Left ventricle myocardium inferior (tissue), 1 donor: ENCODE measurements around the gene RAPGEF1. TPM values are rescaled to one million over a fixed set of nuclear protein-coding genes. Genes with fewer than 3 reads are reported as not detected.

Experiments
- DNase-seq: peaks from one replicate; pipeline ENCODE4 v3.0.0-alpha.2; 2020
- H3K27ac ChIP-seq: fragments of 200-600 bp; replicated peaks from 2 replicates; pipeline ENCODE4 v1.8.0; 2021
- H3K27me3 ChIP-seq: fragments of 200-600 bp; 2 replicates; pipeline ENCODE4 v1.8.0; 2021; ENCODE audit warnings: low read depth
- H3K36me3 ChIP-seq: fragments of 200-600 bp; 2 replicates; pipeline ENCODE4 v1.8.0; 2021
- H3K4me1 ChIP-seq: fragments of 200-600 bp; 2 replicates; pipeline ENCODE4 v1.8.0; 2021
- H3K4me3 ChIP-seq: fragments of 200-600 bp; 2 replicates; pipeline ENCODE4 v1.8.0; 2021; ENCODE audit warnings: mild to moderate bottlenecking, moderate library complexity
- H3K9me3 ChIP-seq: fragments of 200-600 bp; replicated peaks from 2 replicates; pipeline ENCODE4 v1.8.0; 2021
- intact Hi-C: fragments of 100-400 bp; cut with micrococcal nuclease; formaldehyde crosslinking; loops from one replicate; pipeline ENCODE4 v1.11.0; 2022
- total RNA-seq: library from RNA; stranded (reverse); fragmentation: NEBNext Ultra II Directional; extraction: Animal tissue kit (Norgen Biotek cat#: 25700); gene quantifications from one replicate; pipeline ENCODE4 v1.2.1, GENCODE V29; 2021
- TF ChIP-seq, protein P1 (sequence below): fragments of 200-600 bp; IDR thresholded peaks from 2 replicates; pipeline ENCODE4 v1.8.0; 2021; ENCODE audit warnings: antibody characterized with exemption, mild to moderate bottlenecking, borderline replicate concordance
- donor health status: DM: no; HTN: yes; CAD: no; lungs with severe emphysema.

RAPGEF1 gene
- total RNA-seq, 1 donor from 2014 or later = 95.9 TPM

DNA sequence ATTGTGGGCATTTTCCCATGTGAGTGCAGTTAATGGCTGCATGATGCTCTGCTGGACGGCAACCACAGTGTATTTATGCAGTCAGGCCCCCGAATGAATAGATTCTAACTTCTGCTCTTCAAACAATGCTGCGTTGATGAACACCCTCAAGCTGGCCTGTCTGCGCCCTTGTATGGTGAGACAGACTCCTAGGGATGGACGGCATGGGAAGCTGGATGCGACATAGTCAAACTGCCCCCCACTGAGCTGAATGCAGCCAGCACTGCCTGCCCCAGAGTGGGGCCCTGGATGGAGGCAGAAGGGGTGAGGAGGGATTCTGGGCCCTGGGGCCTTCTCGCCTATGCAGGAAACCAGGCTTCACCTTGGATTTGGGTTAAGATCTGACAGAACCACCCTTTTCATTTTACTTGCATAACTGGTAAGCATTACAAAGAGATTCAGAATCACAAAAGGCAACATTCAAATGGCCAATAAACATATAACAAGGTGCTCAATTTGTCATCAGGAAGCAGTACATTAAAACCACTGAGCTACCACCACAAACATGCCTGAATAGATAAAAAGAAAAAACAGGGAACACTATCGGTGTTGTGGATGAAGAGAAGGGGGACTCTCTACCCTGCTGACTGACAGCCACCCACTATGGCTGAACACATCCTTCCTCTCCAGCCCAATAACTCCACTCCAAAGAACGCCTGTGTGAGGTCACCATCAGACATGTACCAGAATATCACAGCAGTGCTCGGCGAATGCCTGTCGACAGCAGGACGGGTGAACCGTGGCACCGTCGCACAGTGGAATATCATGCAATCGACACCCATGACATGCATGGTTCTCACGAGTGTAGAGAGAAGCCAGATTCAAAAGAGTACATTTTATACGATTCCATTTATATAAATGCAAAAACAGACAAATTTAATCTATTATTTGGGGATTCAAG, 79.1 kb downstream of the RAPGEF1 start:
- H3K4me3 ChIP-seq = no peak overlapping the region
- TF ChIP-seq, protein P1, sequence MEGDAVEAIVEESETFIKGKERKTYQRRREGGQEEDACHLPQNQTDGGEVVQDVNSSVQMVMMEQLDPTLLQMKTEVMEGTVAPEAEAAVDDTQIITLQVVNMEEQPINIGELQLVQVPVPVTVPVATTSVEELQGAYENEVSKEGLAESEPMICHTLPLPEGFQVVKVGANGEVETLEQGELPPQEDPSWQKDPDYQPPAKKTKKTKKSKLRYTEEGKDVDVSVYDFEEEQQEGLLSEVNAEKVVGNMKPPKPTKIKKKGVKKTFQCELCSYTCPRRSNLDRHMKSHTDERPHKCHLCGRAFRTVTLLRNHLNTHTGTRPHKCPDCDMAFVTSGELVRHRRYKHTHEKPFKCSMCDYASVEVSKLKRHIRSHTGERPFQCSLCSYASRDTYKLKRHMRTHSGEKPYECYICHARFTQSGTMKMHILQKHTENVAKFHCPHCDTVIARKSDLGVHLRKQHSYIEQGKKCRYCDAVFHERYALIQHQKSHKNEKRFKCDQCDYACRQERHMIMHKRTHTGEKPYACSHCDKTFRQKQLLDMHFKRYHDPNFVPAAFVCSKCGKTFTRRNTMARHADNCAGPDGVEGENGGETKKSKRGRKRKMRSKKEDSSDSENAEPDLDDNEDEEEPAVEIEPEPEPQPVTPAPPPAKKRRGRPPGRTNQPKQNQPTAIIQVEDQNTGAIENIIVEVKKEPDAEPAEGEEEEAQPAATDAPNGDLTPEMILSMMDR = no peak
- no peaks in the 10 kb centered on the region for H3K9me3 ChIP-seq
- no peak for DNase-seq
- H3K27ac ChIP-seq = peak overlapping the region; percentile 16
- intact Hi-C loops = no loop called here
- H3K4me1 ChIP-seq = peaks cover 97% of the 10 kb centered on the region
- H3K36me3 ChIP-seq = no peaks in the 10 kb centered on the region
- no peaks in the 10 kb centered on the region for H3K27me3 ChIP-seq

DNA sequence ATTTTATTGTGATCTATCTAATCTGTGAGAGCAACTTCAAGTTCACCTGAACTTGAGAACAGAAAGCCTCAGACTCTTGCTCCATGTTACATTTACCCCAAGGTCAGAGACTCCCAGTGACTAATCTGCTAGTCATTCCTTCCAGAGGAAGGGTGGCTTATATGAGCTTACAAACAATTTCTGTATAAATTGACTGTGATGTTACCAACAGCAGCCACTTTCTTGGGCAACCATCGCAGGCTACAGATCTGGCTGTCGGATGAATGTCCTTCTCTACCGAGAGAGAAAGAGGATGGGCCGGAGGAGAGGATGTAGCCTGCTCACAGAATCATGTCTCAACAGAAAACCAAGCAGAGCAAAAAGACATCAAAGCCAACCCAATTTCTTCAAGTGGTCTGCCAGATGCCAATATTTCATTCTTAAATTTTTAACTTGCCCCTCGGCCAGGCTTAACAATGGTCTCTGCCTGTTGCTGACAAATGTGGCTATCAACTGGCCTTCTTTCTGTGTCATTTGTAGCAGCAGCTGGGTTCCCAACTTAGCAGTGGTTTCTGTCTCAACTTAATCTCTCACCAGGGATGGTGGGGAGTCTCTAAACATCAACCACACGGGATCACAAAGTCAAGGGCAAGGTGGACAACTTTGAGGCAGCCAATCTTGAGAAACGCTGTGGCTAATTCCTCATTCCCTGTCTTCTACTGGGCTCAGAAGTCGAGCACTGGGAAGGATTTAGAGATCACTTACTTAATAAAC, 81.3 kb downstream of the RAPGEF1 start:
- H3K36me3 ChIP-seq = no peaks in the 10 kb centered on the region
- DNase-seq = no peak
- H3K4me1 ChIP-seq = peaks cover 97% of the 10 kb centered on the region
- TF ChIP-seq, protein P1 = no peak
- no peaks in the 10 kb centered on the region for H3K9me3 ChIP-seq
- H3K27ac ChIP-seq = peak overlapping the region; percentile 56
- H3K27me3 ChIP-seq = no peaks in the 10 kb centered on the region
- intact Hi-C loops = no loop called here
- H3K4me3 ChIP-seq = no peak overlapping the region

DNA sequence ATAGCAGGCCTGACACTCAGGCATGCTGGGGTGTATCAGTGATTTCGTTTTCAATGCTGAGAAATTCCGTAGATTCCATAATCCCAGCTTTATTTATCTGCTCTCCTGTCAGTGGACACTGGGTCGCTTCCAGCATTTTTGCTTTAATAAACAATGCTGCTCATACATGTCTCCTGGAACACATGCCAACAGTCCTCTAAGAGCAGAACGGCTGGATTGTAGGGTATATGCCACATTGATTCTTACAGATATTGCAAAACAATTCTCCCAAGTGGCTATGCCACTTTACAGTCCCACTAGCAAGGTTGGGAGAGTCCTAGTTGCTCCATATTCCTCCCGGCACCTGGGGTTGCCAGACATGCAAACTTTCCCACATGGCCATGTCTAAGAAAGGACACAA, 81.9 kb downstream of the RAPGEF1 start:
- Histone ChIP-seq H3K4me3 (no peak overlapping the region), H3K27ac (peak overlapping the region; percentile 56), H3K27me3 (no peaks in the 10 kb centered on the region), H3K4me1 (peaks cover 95% of the 10 kb centered on the region), H3K9me3 (no peaks in the 10 kb centered on the region), H3K36me3 (no peaks in the 10 kb centered on the region)
- no peak for DNase-seq
- intact Hi-C loops = no loop called here
- TF ChIP-seq, protein P1 = no peak

- TF ChIP-seq, protein P1 = no peak
- H3K9me3 ChIP-seq = no peaks in the 10 kb centered on the region
- peaks cover 95% of the 10 kb centered on the region for H3K4me1 ChIP-seq
- H3K36me3 ChIP-seq = no peaks in the 10 kb centered on the region
- no peak for DNase-seq
- H3K27me3 ChIP-seq = no peaks in the 10 kb centered on the region
- intact Hi-C loops = no loop called here
- peak overlapping the region; percentile 56 for H3K27ac ChIP-seq
- no peak overlapping the region for H3K4me3 ChIP-seq
Observed at GRCh38 chr9:131657456-131657855, 82.4 kb downstream of the RAPGEF1 start.

DNA sequence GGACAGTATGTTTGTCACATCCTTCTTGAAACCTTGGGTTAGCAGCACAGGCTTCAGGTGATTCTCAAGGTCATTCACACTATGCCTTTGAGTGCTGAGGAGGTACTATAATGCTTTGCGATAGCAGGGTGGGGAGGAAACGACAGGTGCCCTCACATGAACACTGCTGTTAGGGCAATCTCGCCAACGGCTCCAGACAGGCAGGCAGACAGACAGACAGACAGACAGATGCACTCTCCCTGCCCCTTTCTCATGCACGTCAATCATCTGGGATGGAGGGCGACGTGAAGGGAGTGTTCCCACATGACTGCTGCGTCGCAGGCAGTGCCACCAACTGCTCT, 82.9 kb downstream of the RAPGEF1 start:
- no peak for DNase-seq
- peak overlapping the region; percentile 56 for H3K27ac ChIP-seq
- no peak overlapping the region for H3K4me3 ChIP-seq
- H3K9me3 ChIP-seq = no peaks in the 10 kb centered on the region
- H3K36me3 ChIP-seq = no peaks in the 10 kb centered on the region
- H3K4me1 ChIP-seq = peaks cover 94% of the 10 kb centered on the region
- TF ChIP-seq, protein P1 = no peak
- intact Hi-C loops = no loop called here
- H3K27me3 ChIP-seq = no peaks in the 10 kb centered on the region
